Measurements from ENCODE around the gene FAM32A. TPM values are rescaled to one million over a fixed set of nuclear protein-coding genes. Genes with fewer than 3 reads are reported as not detected.

The FAM32A gene
- total RNA-seq, 1 experiment from 2014 or later: 44.6 TPM

GRCh38 chr19:16143399-16144215 lies 41.6 kb upstream of the FAM32A start, which contains the start of gene HSH2D:
Gene HSH2D, plus strand, starts transcription at chr19:16143685. Its CDS starts 5,066 bp downstream, at chr19:16148751.
- TF ChIP-seq TCF7L2 (IDR thresholded peaks at IDR 0.05; ENCODE audit: low read depth, low read length) (no peak), CTCF (IDR thresholded peaks at IDR 0.05) (no peak), SIN3A (IDR thresholded peaks at IDR 0.05; ENCODE audit: borderline replicate concordance, insufficient read depth, low read depth, low read length) (no peak), REST (IDR thresholded peaks at IDR 0.05; ENCODE audit: insufficient read depth in 1 of 2, low read depth in 2 of 2, low read length in 1 of 2) (no peak), POLR2AphosphoS5 (IDR thresholded peaks at IDR 0.05; ENCODE audit: low read depth, low read length) (no peak)
- ATAC-seq (no peak), DNase-seq (ENCODE audit: low read depth, low spot score) (no peak)
- Histone ChIP-seq H3K4me1 (ENCODE audit: control insufficient read depth, insufficient read depth, low read length) (no peaks in the 10 kb centered on the region), H3K36me3 (ENCODE audit: control insufficient read depth, insufficient read depth, low read length) (no peaks in the 10 kb centered on the region), H3K27ac (ENCODE audit: low read length) (no peak within 1 kb of the TSS), H3K27me3 (ENCODE audit: control insufficient read depth, insufficient read depth, low read length) (no peaks in the 10 kb centered on the region), H3K4me3 (ENCODE audit: low read depth in 2 of 2, low read length in 2 of 2) (no peak within 1 kb of the TSS), H3K9me3 (ENCODE audit: control insufficient read depth, insufficient read depth, low read depth, low read length) (no peaks in the 10 kb centered on the region)
- CTCF ChIA-PET: no interaction called here
- BruUV-seq (replicated peaks): no TSS peak
- in situ Hi-C loops (cut with HindIII; ENCODE audit: low pct_unique_long_range_greater_than_20kb, low sequenced_read_pairs) (no loop called here), intact Hi-C loops (cut with micrococcal nuclease; ENCODE audit: unreplicated experiment) (no loop called here)
- POLR2A ChIA-PET: interaction anchor here (0.6 kb wide), 1 partner anchor 196 kb away, joined by 5 read pairs; no protein-coding TSS in a partner anchor

- ChIA-PET CTCF (no interaction called here), POLR2A (interaction anchor here (0.6 kb wide), 1 partner anchor 195 kb away, joined by 5 read pairs; no protein-coding TSS in a partner anchor)
- no peak for TF ChIP-seq TCF7L2 (IDR thresholded peaks at IDR 0.05; ENCODE audit: low read depth, low read length)
- no peak for TF ChIP-seq POLR2AphosphoS5 (IDR thresholded peaks at IDR 0.05; ENCODE audit: low read depth, low read length)
- no peak for TF ChIP-seq REST (IDR thresholded peaks at IDR 0.05; ENCODE audit: insufficient read depth in 1 of 2, low read depth in 2 of 2, low read length in 1 of 2)
- no peak for TF ChIP-seq SIN3A (IDR thresholded peaks at IDR 0.05; ENCODE audit: borderline replicate concordance, insufficient read depth, low read depth, low read length)
- TF ChIP-seq CTCF (IDR thresholded peaks at IDR 0.05): no peak
Observed at GRCh38 chr19:16144216-16144581, 41.0 kb upstream of the FAM32A start.

More at GRCh38 chr19:16144216-16144581, 41.0 kb upstream of the FAM32A start:
- ATAC-seq (no peak), DNase-seq (ENCODE audit: low read depth, low spot score) (no peak)
- in situ Hi-C loops (cut with HindIII; ENCODE audit: low pct_unique_long_range_greater_than_20kb, low sequenced_read_pairs): no loop called here
- H3K4me3 ChIP-seq (ENCODE audit: low read depth in 2 of 2, low read length in 2 of 2): no peak overlapping the region
- H3K27me3 ChIP-seq (ENCODE audit: control insufficient read depth, insufficient read depth, low read length): no peaks in the 10 kb centered on the region
- BruUV-seq (replicated peaks): no TSS peak
- intact Hi-C loops (cut with micrococcal nuclease; ENCODE audit: unreplicated experiment): no loop called here
- H3K36me3 ChIP-seq (ENCODE audit: control insufficient read depth, insufficient read depth, low read length): no peaks in the 10 kb centered on the region
- no peaks in the 10 kb centered on the region for H3K4me1 ChIP-seq (ENCODE audit: control insufficient read depth, insufficient read depth, low read length)
- H3K9me3 ChIP-seq (ENCODE audit: control insufficient read depth, insufficient read depth, low read depth, low read length): no peaks in the 10 kb centered on the region
- no peak overlapping the region for H3K27ac ChIP-seq (ENCODE audit: low read length)
